HL-60/S4 treated with phorbol 12-myristate 13-acetate at 8.2 ng/mL for 4 days and 3 days (cell line): ENCODE results near the gene PPIL6.

Source experiments
- in situ Hi-C: fragments of 300-500 bp; cut with MboI; formaldehyde crosslinking; loops from 2 replicates; pipeline ENCODE4 v1.15.0; 2022; ENCODE audit warnings: low sequenced_read_pairs

The PPIL6 gene

GRCh38 chr6:109440331-109441068, at the start of gene PPIL6, which contains the start of gene SMPD2:
TSS of gene PPIL6 (minus strand) at chr6:109440628. CDS start at chr6:109440590, 38 bp downstream.
TSS of gene SMPD2 (plus strand) at chr6:109440724. CDS start at chr6:109441122, 398 bp downstream.
- in situ Hi-C loops, result no loop called here

GRCh38 chr6:109488001-109488400, 47.6 kb upstream of the PPIL6 start:
- in situ Hi-C loops, result no loop called here

- in situ Hi-C loops, result no loop called here
These were observed 45.6 kb upstream of the PPIL6 start for GRCh38 chr6:109486068-109486467.

- in situ Hi-C loops, result no loop called here
These were observed 45.0 kb upstream of the PPIL6 start for GRCh38 chr6:109485266-109485935.

GRCh38 chr6:109484122-109484521, 43.7 kb upstream of the PPIL6 start:
- in situ Hi-C loops, result no loop called here

GRCh38 chr6:109483735-109484057, 43.3 kb upstream of the PPIL6 start:
- in situ Hi-C loops, result no loop called here

GRCh38 chr6:109482905-109483734, 42.7 kb upstream of the PPIL6 start, which contains the start of gene ZBTB24:
TSS of gene ZBTB24 (minus strand) at chr6:109483219. CDS start at chr6:109482026, 1,193 bp downstream.
- in situ Hi-C loops, result no loop called here

GRCh38 chr6:109480993-109481480, 40.6 kb upstream of the PPIL6 start:
- in situ Hi-C loops, result no loop called here

- in situ Hi-C loops, result no loop called here
These were observed 38.6 kb upstream of the PPIL6 start for GRCh38 chr6:109478841-109479624.

GRCh38 chr6:109478222-109478805, 37.9 kb upstream of the PPIL6 start:
- in situ Hi-C loops, result no loop called here

GRCh38 chr6:109477725-109478124, 37.3 kb upstream of the PPIL6 start:
- in situ Hi-C loops, result no loop called here

- in situ Hi-C loops, result no loop called here
These were observed 36.8 kb upstream of the PPIL6 start for GRCh38 chr6:109477184-109477583.

- in situ Hi-C loops, result no loop called here
These were observed 35.2 kb upstream of the PPIL6 start for GRCh38 chr6:109475625-109476024.

GRCh38 chr6:109474995-109475394, 34.6 kb upstream of the PPIL6 start:
- in situ Hi-C loops, result no loop called here

- in situ Hi-C loops, result no loop called here
These were observed 32.7 kb upstream of the PPIL6 start for GRCh38 chr6:109473120-109473519.

- in situ Hi-C loops, result no loop called here
These were observed 31.9 kb upstream of the PPIL6 start for GRCh38 chr6:109472132-109472995.

GRCh38 chr6:109471105-109471810, 30.8 kb upstream of the PPIL6 start:
- in situ Hi-C loops, result no loop called here

- in situ Hi-C loops, result no loop called here
These were observed 29.3 kb upstream of the PPIL6 start for GRCh38 chr6:109469591-109470189.
